ENCODE results near the gene OSGEP. TPM values are rescaled to one million over a fixed set of nuclear protein-coding genes. Genes with fewer than 3 reads are reported as not detected.

OSGEP gene
- total RNA-seq, 1 experiment from 2014 or later, result 21.8 TPM

DNA sequence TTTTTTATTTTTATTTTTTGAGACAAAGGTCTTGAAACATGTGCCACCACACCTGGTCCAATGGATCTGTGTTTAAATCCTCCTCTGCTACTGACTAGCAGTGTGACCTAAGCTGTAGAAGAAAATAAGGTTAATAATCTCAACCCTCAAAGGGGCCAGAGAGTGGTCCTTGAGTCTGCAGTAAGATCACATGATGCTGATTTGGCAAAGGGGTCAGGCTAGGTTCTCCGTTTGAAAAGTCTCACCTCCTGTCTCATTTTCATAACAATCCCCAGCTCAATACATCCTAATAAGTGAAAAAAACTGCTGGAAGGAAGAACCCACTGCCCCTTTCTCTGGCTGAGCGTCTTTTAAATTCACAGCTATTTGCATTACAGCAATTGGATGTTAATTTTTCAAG, 33.3 kb downstream of the OSGEP start:
- no TSS peak for BruUV-seq (replicated peaks)
- no peak overlapping the region for H3K27ac ChIP-seq (ENCODE audit: low read depth, low read length)
- no peaks in the 10 kb centered on the region for H3K9me2 ChIP-seq (ENCODE audit: insufficient read depth)
- no peak overlapping the region for H2AFZ ChIP-seq (ENCODE audit: low read depth, low read length, poor library complexity, severe bottlenecking)
- ChIA-PET CTCF (no interaction called here), RAD21 (ENCODE audit: low non-redundant PET in 1 of 2, low total read pairs in 2 of 2, uncharacterized antibody in 2 of 2, unreplicated experiment in 2 of 2) (no interaction called here), POLR2A (interaction anchor here (1.2 to 2.1 kb wide), 3 partner anchors 8 to 78 kb away, joined by 4 to 7 read pairs (median 7); partner anchors contain the start of genes PARP2, PNP and TEP1)
- H3K36me3 ChIP-seq (ENCODE audit: control insufficient read depth in 1 of 2, insufficient read depth in 2 of 2, low read length in 2 of 2), result no peaks in the 10 kb centered on the region
- H3K4me1 ChIP-seq (ENCODE audit: control insufficient read depth in 1 of 2, insufficient read depth in 2 of 2, low read length in 2 of 2), result peaks cover 0 to 5% of the 10 kb centered on the region in 2 experiments; a peak in 1 of 4 replicates
- H3K79me2 ChIP-seq (ENCODE audit: insufficient read depth, low read length), result no peaks in the 10 kb centered on the region
- DNase-seq (ENCODE audit: low read depth, low spot score), result no peak
- H4K20me1 ChIP-seq (ENCODE audit: insufficient read depth), result no peaks in the 10 kb centered on the region
- no peak for ATAC-seq
- H3K27me3 ChIP-seq (ENCODE audit: insufficient read depth, low read length), result no peaks in the 10 kb centered on the region
- H3K9ac ChIP-seq (ENCODE audit: low read length), result no peak overlapping the region
- no peak for TF ChIP-seq SIN3A (IDR thresholded peaks at IDR 0.05; ENCODE audit: low read depth)
- no peak for TF ChIP-seq POLR2A (IDR thresholded peaks at IDR 0.05; ENCODE audit: borderline replicate concordance, extremely low read depth, insufficient read depth, insufficient read length)
- no peak for TF ChIP-seq JUND (IDR thresholded peaks at IDR 0.05)
- TF ChIP-seq ZBTB33 (IDR thresholded peaks at IDR 0.05; ENCODE audit: extremely low read depth, insufficient replicate concordance, low read length), result no peak
- TF ChIP-seq TCF7L2 (IDR thresholded peaks at IDR 0.05; ENCODE audit: borderline replicate concordance, extremely low read depth, insufficient read depth, insufficient read length), result no peak
- no peak for TF ChIP-seq ZNF274 (IDR thresholded peaks at IDR 0.05; ENCODE audit: low read depth, low read length)
- no peak for TF ChIP-seq EGR1 (IDR thresholded peaks at IDR 0.05; ENCODE audit: low read depth)
- no peak for TF ChIP-seq FOSL1 (IDR thresholded peaks at IDR 0.05; ENCODE audit: low read depth)
- TF ChIP-seq YY1 (IDR thresholded peaks at IDR 0.05; ENCODE audit: extremely low read depth, insufficient replicate concordance, low read depth, low read length), result no peak
- TF ChIP-seq, protein P1, sequence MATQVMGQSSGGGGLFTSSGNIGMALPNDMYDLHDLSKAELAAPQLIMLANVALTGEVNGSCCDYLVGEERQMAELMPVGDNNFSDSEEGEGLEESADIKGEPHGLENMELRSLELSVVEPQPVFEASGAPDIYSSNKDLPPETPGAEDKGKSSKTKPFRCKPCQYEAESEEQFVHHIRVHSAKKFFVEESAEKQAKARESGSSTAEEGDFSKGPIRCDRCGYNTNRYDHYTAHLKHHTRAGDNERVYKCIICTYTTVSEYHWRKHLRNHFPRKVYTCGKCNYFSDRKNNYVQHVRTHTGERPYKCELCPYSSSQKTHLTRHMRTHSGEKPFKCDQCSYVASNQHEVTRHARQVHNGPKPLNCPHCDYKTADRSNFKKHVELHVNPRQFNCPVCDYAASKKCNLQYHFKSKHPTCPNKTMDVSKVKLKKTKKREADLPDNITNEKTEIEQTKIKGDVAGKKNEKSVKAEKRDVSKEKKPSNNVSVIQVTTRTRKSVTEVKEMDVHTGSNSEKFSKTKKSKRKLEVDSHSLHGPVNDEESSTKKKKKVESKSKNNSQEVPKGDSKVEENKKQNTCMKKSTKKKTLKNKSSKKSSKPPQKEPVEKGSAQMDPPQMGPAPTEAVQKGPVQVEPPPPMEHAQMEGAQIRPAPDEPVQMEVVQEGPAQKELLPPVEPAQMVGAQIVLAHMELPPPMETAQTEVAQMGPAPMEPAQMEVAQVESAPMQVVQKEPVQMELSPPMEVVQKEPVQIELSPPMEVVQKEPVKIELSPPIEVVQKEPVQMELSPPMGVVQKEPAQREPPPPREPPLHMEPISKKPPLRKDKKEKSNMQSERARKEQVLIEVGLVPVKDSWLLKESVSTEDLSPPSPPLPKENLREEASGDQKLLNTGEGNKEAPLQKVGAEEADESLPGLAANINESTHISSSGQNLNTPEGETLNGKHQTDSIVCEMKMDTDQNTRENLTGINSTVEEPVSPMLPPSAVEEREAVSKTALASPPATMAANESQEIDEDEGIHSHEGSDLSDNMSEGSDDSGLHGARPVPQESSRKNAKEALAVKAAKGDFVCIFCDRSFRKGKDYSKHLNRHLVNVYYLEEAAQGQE (IDR thresholded peaks at IDR 0.05; ENCODE audit: low read depth), result no peak
- TF ChIP-seq RAD21 (IDR thresholded peaks at IDR 0.05; ENCODE audit: low read depth), result no peak
- no peak for TF ChIP-seq POLR2AphosphoS5 (IDR thresholded peaks at IDR 0.05; ENCODE audit: low read depth, low read length)
- no peak for TF ChIP-seq SRF (IDR thresholded peaks at IDR 0.05; ENCODE audit: low read depth)
- no peaks in the 10 kb centered on the region for H3K9me3 ChIP-seq (ENCODE audit: control insufficient read depth in 1 of 2, insufficient read depth in 1 of 2, low read depth in 1 of 2, low read length in 2 of 2)
- intact Hi-C loops (cut with micrococcal nuclease), result no loop called here
- H3K4me2 ChIP-seq (ENCODE audit: low read length), result no peak overlapping the region
- H3K4me3 ChIP-seq (replicated peaks in 1 of 2; ENCODE audit: low read depth in 1 of 2, low read length in 2 of 2), result no peak overlapping the region

All from HCT116 (cell line).